ES-I3 (cell line): ENCODE results near the gene FLCN.
"Not testable (repeated sequence)": the region's sequence is repeated elsewhere in the genome, so short reads cannot be mapped to it uniquely, and the experiment has no call there.

Experiments used
- H3K36me3 ChIP-seq: 2 replicates; pipeline ENCODE4 v1.6.1; 2013; ENCODE audit warnings: mild to moderate bottlenecking, low read length, control low read depth, moderate library complexity; ENCODE audit not compliant: insufficient read depth
- H3K4me1 ChIP-seq: 2 replicates; pipeline ENCODE4 v1.6.1; 2013; ENCODE audit warnings: mild to moderate bottlenecking, control low read depth, low read length; ENCODE audit not compliant: insufficient read depth
- H3K9ac ChIP-seq: 2 replicates; pipeline ENCODE4 v1.6.1; 2013; ENCODE audit warnings: low read depth, mild to moderate bottlenecking, low read length, moderate library complexity
- H3K9me3 ChIP-seq: 2 replicates; pipeline ENCODE4 v1.6.1; 2013; ENCODE audit warnings: mild to moderate bottlenecking, low read length, moderate library complexity; ENCODE audit not compliant: control insufficient read depth, insufficient read depth

Gene FLCN

DNA sequence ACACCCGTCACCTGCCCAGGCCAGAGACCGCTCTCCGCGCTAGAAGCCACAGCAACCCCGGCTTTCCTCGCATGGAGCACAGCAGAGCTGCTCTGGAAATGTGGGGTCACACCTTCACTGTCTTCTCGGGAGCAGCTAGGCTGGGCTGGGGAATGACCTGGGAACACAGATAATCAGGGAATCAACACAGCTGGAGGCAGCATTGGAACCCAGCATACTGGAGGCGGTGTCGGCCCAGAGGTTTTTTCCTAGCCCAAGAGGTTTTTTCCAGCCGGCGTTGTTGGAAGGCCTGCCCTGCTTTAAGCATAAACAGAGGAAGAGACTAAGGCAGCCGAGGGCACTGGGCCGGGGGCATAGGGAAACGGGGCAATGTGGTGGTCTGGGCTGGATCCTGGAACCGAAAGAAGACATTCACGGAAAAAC, 30.0 kb downstream of the FLCN start:
- H3K9ac ChIP-seq, result no peak overlapping the region
- no peaks in the 10 kb centered on the region for H3K4me1 ChIP-seq
- no peaks in the 10 kb centered on the region; the same call in 1 of the 2 replicates for H3K36me3 ChIP-seq

DNA sequence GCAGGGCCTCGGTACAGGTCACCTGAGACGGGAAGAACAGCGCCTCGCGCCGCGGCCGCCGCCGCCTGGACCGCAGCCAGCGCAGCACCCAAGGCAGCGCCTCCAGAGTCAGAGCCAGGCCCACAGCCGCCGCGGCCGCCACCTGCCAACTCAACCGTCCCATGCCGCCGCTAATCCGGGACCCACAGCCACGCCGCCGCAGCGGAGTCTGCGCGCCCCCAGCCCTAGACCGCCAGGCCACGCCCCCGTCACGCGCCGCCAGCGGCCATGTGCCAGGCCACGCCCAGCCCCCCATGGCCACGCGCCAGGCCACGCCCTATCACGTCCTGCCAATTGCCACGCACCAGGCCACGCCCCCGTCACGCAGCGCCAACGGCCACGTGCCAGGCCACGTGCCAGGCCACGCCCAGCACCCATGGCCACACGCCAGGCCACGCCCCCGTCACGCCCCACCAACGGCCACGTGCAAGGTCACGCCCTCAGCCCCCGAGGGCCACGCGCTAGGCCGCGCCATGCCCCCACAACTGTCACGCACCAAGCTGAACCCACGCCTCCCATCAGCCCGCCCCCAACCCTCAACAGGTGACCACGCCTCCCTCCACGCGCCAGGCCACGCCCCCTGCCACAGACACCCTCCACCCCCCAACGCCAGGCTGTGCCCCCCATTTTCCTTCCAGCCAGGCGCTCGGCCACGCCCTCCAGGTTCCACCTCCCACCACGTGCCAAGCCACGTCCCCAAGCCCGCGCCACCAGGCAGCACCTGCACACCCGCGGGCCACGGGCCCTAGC, 30.6 kb downstream of the FLCN start, which contains the start of gene PLD6:
PLD6 (minus strand) TSS at position 210 of the 789 bp plus-strand sequence; CDS start at position 163, 47 bp downstream.
- no peaks in the 10 kb centered on the region; the same call in 1 of the 2 replicates for H3K36me3 ChIP-seq
- H3K4me1 ChIP-seq, result no peaks in the 10 kb centered on the region
- H3K9ac ChIP-seq, result no peak within 1 kb of the TSS
- H3K9me3 ChIP-seq, result no peaks in the 10 kb centered on the region

More for the DNA sequence above, 30.0 kb downstream of the FLCN start:
- H3K9me3 ChIP-seq, result no peaks in the 10 kb centered on the region

DNA sequence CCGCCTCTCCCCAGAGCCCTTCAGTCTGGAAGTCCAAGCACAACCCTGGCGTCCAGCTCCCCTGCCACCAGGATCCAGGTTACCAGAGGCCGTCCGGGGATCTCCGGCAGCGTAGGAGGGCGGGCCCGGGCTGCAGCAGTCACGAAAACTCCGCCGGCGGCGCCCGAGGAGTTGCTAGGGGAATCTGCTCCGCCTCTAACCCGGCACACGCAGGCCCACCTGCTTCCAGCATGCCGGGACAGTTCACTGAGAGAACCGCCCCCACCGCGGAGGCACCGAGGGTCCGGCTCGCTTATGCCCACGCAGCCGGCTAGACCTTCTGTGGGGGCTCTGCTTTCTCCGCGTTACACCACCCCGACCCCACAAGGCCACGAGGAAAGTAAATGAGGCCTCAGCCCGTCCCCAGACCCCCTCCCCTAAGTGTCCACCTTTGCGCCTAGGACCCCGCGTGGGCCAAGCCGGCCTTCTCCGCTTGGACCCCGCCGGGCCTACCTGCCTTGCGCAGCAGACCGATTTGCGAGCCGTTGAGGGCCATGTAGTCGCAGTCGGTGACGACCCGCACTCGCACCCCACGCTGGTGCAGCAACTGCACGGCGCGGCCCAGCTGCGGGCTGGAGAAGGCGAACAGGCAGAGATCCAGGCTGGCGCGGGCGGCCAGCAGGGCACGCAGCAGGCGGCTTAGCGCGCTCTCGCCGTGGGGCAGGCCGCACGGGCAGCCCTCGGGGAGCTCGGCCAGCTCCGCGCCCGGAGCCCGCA, 31.4 kb downstream of the FLCN start:
- Histone ChIP-seq H3K36me3 (no peaks in the 10 kb centered on the region; the same call in 1 of the 2 replicates), H3K9ac (no peak overlapping the region), H3K4me1 (no peaks in the 10 kb centered on the region), H3K9me3 (no peaks in the 10 kb centered on the region)

DNA sequence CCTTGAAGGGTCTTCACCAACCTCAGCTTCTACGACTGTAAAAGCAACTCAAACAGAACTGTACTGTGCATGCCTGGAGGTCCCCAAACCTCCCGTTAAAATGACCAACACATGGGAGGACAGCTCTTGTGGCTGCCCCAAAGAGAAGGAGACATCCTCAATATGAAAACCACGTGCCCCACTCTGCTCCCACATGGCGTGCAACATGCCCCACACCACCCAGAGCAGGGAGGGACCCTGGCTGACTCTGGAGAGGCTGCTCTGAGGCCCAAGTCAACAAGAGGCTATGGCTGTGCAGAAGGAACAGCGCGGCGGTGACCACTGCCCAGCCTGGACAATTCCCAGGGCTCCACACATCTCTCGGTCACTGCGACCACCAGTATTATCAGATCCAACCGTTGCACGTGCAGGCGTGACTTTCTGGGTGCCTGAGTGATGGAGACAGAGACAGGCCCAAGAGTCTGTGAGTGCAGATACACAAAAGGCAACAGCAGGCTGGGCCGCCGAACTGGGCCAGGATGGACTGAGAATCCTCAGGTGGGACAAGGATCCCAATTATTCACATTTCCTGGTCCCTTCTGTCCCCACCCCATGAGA, 32.2 kb downstream of the FLCN start:
- Histone ChIP-seq H3K4me1 (no peaks in the 10 kb centered on the region), H3K9ac (no peak overlapping the region), H3K36me3 (no peaks in the 10 kb centered on the region; the same call in 1 of the 2 replicates), H3K9me3 (no peaks in the 10 kb centered on the region)

DNA sequence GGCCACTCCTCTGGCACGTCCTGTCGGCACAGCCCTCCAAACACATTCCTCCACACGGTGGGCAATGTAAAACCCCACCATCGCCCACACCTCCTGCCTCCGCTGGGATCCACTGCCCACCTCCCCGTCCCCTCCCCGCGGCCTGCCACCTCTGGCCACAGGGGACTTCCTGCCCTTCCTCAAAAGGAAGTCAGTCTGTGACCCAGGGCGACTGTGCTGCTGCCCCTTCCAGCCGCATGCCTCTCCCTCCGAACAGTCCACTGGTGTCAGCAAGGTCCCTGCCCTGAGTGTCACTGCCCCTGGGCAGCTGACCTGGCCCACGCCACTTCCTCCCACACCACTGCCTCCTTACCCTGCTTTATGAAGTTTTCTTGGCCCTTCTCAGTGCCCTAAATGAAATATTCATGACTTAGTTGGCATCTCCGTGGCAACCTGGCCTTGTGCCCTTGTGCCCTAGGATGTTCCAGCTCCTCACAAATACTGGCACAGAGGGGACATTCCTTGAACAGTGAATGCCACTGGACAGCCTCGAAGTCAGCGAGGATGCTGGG, 32.9 kb downstream of the FLCN start:
- Histone ChIP-seq H3K4me1 (no peaks in the 10 kb centered on the region), H3K9me3 (no peaks in the 10 kb centered on the region), H3K9ac (no peak overlapping the region), H3K36me3 (no peaks in the 10 kb centered on the region; the same call in 1 of the 2 replicates)

DNA sequence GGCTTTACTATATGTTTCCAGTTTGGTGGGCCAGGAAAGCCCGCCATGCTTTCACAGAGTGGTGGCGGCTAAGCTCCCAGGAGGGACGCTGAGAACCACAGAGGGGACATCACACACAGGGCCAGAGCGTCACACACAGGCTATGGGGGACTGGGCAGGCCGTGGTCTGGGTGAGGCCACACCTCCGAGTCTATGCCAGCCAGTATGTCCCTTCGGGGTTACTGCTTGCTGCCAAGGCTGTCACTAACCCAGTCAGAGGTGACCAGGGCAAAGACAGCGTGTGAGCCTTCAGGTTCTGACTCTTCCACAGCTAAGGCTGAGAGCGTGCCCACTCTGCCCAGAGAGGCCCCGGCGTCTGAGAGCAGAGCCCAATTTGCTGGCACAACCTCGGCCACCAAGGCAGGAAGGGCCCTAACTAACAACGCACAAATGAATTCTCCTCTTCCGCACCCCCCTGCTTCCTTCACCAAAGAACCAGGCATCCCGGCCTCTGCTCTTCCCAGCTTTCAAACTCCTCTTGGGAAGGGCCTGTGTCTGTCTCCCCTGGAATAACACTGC, 33.7 kb downstream of the FLCN start:
- Histone ChIP-seq H3K4me1 (no peaks in the 10 kb centered on the region), H3K9me3 (no peaks in the 10 kb centered on the region), H3K36me3 (no peaks in the 10 kb centered on the region; the same call in 1 of the 2 replicates), H3K9ac (no peak overlapping the region)

DNA sequence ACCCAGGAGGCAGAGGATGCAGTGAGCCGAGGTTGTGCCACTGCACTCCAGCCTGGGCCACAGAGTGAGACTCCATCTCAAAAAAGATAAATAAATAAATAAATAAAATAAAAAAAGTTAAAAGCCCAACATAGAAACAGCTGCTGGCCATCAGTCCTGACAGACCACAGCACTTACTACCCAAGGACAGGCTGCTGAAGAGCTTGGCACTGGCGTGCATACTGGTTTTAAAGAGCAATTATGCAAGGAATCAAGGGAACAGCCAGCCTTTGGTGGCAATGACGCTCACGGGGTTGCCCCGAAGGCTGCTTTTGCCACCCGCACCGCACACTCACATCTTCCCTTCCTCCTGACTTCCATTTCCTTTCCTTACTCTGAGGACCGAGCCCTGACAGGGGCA, 35.1 kb downstream of the FLCN start:
- Histone ChIP-seq H3K36me3 (no peaks in the 10 kb centered on the region; the same call in 1 of the 2 replicates), H3K9me3 (no peaks in the 10 kb centered on the region), H3K4me1 (no peaks in the 10 kb centered on the region), H3K9ac (no peak overlapping the region)

DNA sequence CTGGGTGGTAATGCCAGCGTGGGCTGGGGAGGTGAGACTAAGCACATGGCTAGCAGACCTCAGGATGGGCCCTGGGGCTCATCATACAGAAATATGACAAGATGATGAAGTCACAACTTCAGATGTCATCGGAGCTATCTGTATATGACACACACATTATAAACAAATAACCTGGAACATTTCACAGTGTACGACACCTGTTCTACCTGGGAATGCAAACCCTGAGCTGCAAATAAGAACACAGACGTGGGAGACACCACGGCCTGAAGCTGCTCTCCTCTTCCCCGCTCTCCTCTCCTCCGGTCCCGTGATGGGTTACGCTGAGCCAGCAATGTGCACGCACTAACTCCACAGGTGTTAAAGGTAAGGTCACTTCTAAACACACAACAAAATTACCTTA, 35.7 kb downstream of the FLCN start:
- Histone ChIP-seq H3K36me3 (no peaks in the 10 kb centered on the region; the same call in 1 of the 2 replicates), H3K9ac (no peak overlapping the region), H3K9me3 (no peaks in the 10 kb centered on the region), H3K4me1 (no peaks in the 10 kb centered on the region)

DNA sequence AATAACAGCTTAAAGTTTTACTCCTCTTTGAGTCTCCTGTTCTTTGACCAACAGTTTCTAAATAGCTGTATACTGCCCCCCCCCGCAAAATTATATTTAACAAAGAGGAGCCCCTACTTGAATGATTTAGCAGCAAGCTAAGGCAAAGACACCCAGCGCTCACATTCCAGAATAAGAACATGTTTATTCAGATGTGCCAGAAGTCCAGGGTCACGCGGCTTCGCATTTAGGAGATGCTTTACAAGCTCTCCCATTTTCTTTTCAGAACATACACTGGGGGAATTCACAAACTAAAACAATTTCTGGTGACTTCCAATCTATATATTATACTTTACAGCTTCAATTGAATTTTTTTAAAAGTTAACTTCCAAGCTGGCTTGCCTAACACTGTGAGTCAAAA, 36.1 kb downstream of the FLCN start:
- H3K36me3 ChIP-seq, result no peaks in the 10 kb centered on the region; the same call in 1 of the 2 replicates
- no peaks in the 10 kb centered on the region for H3K4me1 ChIP-seq
- no peak overlapping the region for H3K9ac ChIP-seq
- H3K9me3 ChIP-seq, result no peaks in the 10 kb centered on the region

DNA sequence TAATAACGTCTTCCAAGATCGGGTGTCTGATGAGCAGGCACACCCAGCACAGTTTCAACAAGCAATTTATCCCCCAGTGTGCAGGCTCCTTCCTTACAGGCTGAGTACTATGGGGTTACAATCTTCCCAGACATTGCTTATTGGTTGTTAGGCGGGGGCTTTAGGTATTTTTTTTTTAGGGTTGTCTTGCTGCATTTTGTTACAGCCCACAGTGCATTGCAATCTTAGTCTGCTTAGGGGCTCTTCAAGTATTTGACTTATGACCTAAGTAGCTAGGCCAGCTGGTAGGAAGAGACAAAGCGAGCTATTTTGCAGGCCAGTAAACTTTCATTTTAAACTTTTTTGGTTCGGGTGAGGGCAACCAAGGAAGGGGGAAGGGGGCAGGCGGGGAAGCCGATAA, 36.7 kb downstream of the FLCN start:
- Histone ChIP-seq H3K36me3 (no peaks in the 10 kb centered on the region; the same call in 1 of the 2 replicates), H3K4me1 (no peaks in the 10 kb centered on the region), H3K9ac (no peak overlapping the region), H3K9me3 (no peaks in the 10 kb centered on the region)

DNA sequence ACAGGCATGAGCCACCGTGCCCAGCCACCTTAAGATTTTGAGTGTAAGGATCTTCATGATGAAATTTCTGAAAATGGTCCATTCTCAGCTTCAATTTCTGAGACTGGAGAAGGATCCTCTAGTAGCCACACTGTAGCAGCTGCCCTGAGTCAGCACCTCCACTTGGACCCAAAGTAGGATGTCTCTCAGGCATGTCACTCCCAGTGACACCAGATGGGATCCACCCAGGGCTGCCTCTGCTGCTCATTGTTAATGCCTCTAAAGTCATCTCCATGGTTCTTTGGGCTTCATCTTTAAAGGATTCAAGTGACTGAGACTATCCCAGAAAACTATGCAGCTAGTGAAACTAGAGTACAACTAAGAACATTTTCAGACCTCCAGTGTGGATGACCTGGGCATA, 38.7 kb downstream of the FLCN start:
- Histone ChIP-seq H3K9ac (no peak overlapping the region), H3K9me3 (no peaks in the 10 kb centered on the region), H3K36me3 (no peaks in the 10 kb centered on the region), H3K4me1 (no peaks in the 10 kb centered on the region)

DNA sequence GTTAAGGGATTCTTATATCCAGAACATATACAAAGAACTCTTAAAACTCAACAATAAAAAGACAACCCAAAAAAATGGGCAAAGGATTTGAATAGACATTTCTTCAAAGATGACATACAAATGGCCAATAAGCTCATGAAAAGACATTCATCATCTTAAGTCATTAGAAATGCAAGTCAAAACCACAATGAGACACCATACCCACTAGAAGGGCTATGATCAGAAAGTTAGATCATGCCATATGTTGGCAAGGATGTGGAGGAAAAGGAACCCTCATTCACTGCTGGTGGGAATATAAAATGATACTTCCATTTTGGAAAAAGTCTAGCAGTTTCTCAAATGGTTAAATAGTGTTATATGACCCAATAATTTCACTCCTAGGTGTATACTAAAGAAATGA, 40.2 kb downstream of the FLCN start:
- Histone ChIP-seq H3K36me3 (no peaks in the 10 kb centered on the region), H3K9ac (no peak overlapping the region), H3K9me3 (no peaks in the 10 kb centered on the region), H3K4me1 (0 out of 2 replicates have a peak, but pooled peaks cover under 1% of the 10 kb centered on the region)

DNA sequence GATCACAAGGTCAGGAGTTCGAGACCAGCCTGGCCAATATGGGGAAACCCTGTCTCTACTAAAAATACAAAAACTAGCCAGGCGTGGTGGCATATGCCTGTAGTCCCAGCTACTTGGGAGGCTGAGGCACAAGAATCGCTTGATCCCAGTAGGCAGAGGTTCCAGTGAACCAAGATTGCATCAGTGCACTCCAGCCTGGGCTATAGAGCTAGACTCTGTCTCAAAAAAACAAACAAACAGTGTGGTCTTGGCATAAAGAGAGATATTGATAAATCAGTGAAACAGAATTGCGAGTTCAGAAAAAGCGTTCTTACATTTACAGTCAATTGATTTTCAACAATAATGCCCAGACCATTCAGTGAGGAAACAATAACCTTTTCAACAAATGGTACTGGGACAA, 41.5 kb downstream of the FLCN start:
- H3K9ac ChIP-seq, H3K4me1 ChIP-seq, H3K36me3 ChIP-seq, H3K9me3 ChIP-seq: not testable (repeated sequence)

DNA sequence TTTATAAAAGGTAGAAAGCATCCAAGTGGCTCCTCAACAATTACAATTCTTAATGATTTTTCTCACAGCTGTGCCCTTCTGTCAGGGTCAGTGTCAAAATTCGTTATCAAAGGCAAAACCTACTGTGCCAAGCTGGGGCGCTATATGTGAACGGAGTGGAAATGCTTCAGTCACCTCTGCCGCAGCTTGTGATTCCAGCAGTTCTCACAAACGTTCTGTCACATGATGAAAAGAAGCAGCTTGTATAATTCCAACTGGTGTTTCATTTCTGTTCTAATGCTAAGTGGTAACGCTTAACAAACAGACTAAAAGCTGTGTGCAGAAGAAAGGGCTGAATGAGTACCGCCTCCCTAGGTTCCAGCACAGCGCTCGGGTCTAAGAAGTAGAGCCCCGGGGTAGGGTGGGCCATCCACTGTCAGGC, 45.0 kb downstream of the FLCN start:
- no peak overlapping the region for H3K9ac ChIP-seq
- H3K4me1 ChIP-seq, result peaks cover 8% of the 10 kb centered on the region; the same call in 1 of the 2 replicates
- no peaks in the 10 kb centered on the region for H3K9me3 ChIP-seq
- H3K36me3 ChIP-seq, result no peaks in the 10 kb centered on the region
